GM18517 (cell line): Measurements from ENCODE around the gene KRTAP12-4.
"Not testable (repeated sequence)": the region's sequence is repeated elsewhere in the genome, so short reads cannot be mapped to it uniquely, and the experiment has no call there.

Source experiments
- ATAC-seq: cut with Tn5 transposase; IDR thresholded peaks from one replicate; pipeline ENCODE4 v1.9.1; 2021; ENCODE audit warnings: mild to moderate bottlenecking, moderate library complexity; ENCODE audit not compliant: unreplicated experiment

The KRTAP12-4 gene

DNA sequence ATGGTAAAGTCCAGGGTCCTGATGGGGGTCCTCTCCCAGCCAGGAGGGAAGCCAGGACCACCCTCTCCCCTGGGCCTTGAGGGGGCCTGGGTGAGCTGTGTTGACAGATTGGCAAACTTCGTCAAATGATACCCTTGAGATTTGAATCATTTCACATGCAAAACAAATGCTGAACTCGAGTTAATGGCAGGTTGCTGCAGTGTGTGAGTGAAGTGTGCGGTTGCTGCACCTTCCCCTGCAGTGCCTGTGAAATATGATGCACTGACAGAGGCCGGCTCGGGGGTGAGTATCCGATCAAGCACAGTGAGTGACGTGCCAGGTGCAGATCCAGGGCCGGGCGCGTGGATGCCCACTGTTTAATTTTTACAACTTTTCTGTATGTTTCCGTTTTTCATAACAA lies 33.2 kb upstream of the KRTAP12-4 start:
- ATAC-seq = no peak

- ATAC-seq = no peak
Measured at GRCh38 chr21:44686843-44687561, 32.5 kb upstream of the KRTAP12-4 start.

DNA sequence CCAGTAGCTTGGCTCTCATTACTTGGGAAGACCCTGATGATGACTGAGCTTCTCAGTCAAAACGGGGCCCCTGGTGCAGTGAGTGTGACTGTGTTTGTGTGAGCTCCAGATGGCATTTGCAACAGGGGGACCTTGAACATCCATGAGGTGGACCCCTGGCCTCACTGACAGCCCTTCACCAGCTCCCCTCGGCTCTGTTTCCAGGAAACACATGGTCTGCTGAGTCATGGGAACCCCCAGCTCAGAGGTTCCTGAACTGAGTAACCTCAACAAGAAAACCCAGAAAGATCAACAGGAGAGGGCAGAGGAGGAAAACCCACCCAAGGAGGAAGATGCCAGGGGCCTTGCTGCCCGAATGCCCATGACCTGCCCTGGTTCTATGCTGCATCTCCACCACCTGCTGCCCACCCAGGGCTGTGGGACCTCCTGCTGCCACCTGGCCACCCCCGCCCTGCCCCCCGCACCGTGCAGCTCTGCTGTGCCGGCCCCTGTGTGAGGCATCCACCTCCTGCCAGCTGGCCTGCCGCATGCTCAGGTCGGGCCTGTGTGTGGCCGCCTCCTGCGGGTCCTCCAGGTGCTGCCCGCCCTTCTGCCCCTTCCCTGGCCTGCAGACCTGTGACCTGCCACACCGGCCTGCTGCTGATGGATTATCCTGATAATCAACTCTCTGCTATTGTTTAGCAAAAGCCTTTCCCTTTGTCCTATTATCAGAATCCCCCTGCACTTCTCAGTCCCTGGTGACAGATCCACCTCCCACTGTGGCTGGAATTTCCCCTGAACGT lies 31.7 kb upstream of the KRTAP12-4 start:
- ATAC-seq = no peak

DNA sequence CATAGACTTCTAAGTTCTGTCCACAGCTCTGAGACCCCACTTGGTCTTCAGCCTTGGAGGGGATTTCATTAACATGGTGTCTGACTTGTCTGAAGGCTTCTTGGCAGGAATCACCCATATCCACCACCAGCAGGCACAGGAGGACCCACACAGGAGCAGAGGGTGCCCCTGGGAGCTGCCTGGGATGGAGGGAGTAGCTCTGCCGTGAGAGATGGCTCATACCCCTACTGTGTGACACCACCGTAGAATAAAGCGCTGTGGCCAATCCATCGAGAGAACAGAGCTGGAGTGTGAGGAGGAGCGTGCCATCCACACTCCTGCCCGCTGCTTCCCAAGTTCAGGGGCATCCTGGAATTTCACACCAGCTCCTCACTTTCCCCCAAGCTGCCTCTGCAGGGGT lies 30.6 kb upstream of the KRTAP12-4 start:
- ATAC-seq = not testable (repeated sequence)

DNA sequence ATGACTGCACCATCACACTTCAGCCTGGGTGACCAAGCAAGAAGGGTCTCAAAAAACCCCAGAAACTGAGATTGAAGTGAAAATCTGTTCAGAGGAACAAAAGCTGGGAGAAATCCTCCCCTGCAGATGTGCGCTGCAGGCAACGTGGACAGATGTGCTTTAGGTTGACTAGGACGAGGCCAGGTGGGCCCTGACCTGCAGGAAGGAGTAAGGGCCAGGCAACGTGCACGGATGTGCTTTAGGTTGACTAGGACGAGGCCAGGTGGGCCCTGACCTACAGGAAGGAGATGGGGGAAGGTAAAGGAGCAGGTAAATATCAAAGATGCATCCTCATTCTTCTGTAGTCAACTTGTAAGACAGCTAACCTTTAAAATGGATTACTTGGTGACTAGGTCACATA lies 30.0 kb upstream of the KRTAP12-4 start:
- no peak for ATAC-seq

DNA sequence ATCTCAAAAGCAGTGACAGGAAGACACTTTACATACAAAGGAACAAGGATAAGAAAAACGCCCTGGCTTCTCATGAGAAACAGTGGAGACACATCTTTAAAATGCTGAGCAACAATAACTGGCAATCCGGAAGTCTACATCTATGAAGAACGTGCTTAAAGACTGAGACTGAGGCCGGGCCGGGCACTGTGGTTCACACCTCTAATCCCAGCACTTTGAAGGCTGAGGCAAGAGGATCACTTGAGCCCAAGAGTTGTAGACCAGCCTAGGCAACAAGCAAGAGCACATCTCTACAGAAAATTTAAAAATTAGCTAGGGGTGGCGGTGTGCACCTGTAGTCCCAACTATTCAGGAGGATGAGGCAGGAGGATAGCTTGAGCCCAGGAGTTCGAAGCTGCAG lies 29.6 kb upstream of the KRTAP12-4 start:
- ATAC-seq = no peak

- ATAC-seq = no peak
Measured at GRCh38 chr21:44682580-44683151, 28.2 kb upstream of the KRTAP12-4 start.

DNA sequence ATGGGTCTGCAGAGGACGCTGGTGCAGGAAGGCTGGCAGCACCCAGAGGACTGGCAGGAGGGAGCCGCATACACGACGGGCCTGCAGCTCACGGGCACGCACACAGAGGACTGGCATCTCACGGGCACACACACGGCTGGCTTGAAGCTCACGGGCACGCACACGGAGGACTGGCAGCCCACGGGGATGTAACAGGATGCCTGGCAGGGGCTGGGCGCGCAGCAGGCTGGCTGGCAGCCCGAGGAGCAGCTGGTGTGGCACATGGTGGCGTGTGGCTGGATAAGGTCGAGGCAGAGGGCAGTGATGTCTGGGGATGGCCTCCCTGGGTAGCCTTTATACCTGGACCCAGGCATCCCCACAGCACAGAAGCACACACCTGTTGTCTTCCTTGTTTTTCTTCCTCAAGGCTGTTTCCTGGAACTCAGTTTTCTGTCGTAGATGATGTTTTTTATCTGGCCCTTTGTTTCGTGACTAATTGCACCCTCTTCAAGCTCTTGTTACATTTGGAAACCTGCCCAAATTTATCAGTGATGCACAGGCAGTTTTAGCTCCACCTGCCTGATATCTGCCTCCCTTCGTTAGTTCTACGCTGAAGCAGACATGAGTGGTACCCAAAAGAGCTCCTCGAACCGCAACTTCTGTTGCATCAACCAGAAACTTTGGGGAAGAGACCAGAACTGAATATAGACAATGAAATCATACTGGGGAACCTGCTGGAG lies 27.6 kb upstream of the KRTAP12-4 start, which contains the start of gene KRTAP12-1:
Gene KRTAP12-1 (minus strand): TSS at position 303 of the 719 bp plus-strand sequence. CDS start 40 bp downstream, at position 263.
- no peak for ATAC-seq

- ATAC-seq = no peak
Measured at GRCh38 chr21:44681152-44681551, 26.7 kb upstream of the KRTAP12-4 start.

DNA sequence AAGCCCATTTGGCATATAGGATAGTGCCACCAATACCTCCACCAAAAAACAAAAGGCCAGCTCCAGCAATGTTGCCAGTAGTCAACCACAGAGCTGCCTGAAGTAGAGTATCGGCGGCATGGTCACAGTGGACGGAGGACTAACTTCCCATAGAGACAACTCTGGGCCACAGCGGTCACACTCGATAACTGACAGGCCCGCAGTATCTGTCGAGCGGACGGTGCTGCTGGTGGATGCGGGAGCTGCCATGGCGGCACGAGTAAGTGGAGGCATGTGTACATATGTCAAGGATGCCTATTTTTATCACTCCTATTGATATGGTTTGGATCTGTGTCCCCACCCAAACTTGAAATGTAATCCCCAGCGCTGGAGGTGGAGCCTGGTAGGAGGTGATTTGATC lies 23.4 kb upstream of the KRTAP12-4 start:
- no peak for ATAC-seq

DNA sequence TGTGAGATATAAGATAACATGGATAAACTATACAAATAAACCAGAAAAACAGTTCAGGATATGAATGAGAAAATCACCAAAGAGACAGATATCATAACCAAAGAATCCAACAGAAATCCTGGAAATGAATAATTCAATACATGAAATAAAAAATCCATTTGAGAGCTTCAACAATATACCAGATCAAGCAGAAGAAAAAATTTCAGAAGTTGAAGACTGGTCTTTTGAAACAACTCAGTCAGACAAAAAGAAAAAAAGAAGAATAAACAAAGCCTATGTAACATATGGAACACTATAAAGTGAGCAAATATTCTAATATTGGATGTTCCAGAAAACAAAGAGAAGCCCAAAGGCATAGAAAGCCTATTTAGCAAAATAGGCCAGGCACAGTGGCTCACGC lies 17.5 kb upstream of the KRTAP12-4 start:
- ATAC-seq = no peak

- ATAC-seq = no peak
Measured at GRCh38 chr21:44670642-44671432, 16.4 kb upstream of the KRTAP12-4 start.

- ATAC-seq = no peak
Measured at GRCh38 chr21:44667612-44668011, 13.2 kb upstream of the KRTAP12-4 start.

DNA sequence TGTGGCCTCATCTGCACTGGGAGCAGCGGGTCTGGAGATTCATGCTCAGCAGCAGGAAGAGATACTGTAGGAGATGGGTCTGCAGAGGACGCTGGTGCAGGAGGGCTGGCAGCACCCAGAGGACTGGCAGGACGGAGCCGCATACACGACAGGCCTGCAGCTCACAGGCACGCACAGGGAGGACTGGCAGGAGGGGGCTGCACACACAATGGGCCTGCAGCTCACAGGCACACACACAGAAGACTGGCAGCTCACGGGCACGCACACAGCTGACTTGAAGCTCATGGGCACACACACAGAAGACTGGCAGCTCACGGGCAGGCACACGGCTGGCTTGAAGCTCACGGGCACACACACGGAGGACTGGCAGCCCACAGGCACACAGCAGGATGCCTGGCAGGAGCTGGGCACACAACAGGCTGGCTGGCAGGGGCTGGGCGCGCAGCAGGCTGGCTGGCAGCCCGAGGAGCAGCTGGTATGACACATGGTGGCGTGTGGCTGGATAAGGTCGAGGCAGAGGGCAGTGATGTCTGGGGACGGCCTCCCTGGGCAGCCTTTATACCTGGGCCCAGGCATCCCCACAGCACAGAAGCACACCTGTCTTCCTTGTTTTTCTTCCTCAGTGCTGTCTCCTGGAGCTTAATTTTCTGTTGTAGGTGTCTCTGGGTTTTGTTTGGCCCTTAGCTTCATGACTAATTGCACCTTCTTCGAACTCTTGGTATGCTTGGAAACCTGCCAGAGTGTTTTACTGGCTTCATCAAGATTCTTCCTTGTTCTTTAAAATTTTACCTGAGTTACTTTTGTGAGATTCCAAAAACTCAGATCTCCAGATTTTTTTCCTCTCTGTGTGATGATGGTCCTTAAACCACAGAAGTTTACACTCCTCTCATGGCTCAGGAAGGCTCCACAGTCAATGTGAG lies 12.2 kb upstream of the KRTAP12-4 start, which contains the start of gene KRTAP12-2:
Gene KRTAP12-2 (minus strand): TSS at position 527 of the 920 bp plus-strand sequence. CDS start 41 bp downstream, at position 486.
- ATAC-seq = no peak

DNA sequence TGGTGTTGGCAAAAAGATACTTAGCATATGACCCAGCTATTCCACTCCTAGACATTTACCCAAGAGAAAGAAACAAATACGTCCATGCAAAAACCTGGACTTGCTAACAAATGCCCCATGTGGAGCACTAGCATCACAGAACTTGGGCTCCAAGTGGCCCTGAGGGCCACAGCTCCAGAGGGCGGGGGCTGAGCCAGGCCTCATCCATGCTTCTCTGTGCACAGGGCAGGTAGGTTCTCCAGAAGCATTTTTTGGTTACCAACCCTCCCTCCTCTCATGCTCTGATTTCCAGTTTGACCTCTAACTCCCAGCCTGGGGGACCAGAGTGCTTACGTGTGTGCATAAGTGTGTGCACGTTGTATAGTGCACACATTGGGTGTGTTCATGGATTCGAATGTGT lies 10.2 kb upstream of the KRTAP12-4 start:
- no peak for ATAC-seq

DNA sequence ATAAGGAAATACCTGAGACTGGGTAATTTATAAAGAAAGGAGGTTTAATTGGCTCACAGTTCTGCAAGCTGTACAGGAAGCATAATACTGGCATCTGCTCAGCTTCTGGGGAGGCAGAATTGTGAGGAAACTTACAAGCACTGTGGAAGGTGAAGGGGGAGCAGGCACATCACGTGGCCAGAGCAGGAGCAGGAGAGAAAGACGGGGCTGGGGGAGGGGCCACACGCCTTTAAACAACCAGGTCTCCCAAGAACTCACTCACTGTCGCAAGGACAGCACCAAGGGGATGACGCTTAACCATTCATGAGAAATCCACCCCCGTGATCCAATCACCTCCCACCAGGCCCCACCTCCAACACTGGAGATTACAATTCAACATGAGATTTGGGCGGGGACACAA lies 7.1 kb upstream of the KRTAP12-4 start:
- not testable (repeated sequence) for ATAC-seq

- no peak for ATAC-seq
Measured at GRCh38 chr21:44658913-44659595, 4.6 kb upstream of the KRTAP12-4 start.

GRCh38 chr21:44658541-44658910 lies 4.1 kb upstream of the KRTAP12-4 start:
- no peak for ATAC-seq
